GM19240 (cell line): Measurements from ENCODE around the gene NTSR1.

ENCODE experiments used
- DNase-seq: peaks from one replicate; pipeline ENCODE4 v3.0.0; 2011; ENCODE audit warnings: low spot score; ENCODE audit not compliant: insufficient read length

NTSR1 gene

DNA sequence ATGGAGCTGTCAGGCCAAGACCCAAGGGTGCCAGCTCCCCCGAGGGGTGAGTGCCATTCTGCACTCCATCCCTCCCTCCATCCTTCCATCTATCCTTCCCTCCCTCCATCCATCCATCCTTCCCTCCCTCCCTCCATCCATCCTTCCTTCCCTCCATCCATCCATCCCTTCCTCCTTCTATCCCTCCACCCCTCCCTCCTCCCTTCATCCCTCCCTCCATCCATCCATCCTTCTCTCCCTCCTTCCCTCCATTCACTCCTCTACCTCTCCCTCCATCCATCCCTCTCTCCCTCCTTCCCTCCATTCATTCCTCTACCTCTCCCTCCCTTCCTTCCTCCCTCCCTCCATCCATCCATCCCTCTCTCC, 46.3 kb downstream of the NTSR1 start:
- no peak for DNase-seq

DNA sequence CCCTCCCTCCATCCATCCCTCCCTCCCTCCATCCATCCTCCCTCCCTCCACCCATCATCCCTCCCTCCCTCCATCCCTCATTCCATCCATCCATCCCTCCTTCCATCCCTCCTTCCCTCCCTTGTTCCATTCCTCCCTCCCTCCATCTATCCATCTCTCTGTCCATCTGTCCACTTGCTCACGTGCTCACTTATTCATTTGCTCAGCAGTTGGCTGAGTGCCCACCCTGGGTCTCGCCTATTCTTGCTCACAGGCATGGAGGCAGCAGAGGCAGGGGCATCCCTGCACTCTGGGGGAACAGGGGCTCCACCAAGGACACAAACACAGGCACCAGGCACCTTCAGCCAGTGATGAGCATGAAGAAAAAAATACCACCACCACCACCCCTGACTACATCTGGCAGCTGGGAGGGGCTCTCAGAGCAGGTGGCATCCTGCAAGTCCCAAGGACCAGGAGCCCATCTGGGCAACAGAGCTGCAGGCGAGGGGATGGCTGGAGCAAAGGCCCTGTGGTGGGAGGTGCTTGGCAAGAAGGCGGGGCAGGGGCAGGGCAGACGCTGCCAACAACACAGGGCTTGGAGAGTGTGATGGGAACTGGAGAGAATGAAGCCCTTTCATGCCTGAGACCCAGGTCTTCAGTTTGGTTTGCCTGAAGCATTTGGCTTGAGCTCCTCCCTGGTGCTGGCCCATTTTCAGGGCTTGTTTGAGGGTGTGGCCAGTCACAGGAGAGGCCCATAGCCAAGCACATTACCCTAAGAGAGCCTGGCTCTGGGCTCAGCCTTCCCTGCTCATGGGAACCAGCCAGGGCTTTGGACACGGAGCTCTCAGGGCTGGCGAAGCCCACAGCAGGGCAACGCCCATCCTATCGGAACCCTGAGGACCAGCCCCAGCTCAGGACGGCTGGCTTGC, 47.4 kb downstream of the NTSR1 start:
- DNase-seq = no peak

DNA sequence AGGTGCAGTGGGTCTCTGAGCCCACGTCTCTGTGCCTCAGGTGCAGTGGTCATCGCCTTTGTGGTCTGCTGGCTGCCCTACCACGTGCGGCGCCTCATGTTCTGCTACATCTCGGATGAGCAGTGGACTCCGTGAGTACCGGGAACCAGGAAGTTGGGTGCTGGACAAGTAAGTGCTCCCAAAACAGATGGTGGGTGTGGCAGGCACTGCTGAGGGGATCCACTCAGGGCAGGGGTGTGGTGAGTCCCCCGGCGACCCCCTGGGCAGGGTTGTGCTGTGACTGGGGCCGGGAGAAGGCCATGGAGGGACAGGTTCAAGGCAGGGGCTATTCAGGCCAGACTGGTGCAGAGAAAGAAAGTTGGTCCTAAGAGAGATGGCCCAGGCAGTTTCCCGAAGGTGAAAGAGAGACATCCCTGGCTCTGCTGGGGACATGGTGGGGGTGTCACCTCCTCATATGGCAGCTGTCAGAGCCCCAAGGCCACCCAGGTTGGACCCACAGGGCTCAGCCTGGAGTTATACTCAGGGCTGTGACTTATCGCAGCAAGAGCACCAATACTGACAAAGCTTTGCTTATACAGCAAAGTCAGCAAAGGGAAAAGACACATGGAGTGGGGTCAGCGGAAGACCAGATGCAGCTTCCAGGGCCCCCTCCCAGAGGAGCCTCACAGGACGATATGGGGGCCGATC, 49.7 kb downstream of the NTSR1 start:
- no peak for DNase-seq

DNA sequence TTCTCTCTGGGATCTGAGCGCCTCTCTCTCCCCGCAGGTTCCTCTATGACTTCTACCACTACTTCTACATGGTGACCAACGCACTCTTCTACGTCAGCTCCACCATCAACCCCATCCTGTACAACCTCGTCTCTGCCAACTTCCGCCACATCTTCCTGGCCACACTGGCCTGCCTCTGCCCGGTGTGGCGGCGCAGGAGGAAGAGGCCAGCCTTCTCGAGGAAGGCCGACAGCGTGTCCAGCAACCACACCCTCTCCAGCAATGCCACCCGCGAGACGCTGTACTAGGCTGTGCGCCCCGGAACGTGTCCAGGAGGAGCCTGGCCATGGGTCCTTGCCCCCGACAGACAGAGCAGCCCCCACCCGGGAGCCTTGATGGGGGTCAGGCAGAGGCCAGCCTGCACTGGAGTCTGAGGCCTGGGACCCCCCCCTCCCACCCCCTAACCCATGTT, 51.4 kb downstream of the NTSR1 start:
- DNase-seq = no peak

DNA sequence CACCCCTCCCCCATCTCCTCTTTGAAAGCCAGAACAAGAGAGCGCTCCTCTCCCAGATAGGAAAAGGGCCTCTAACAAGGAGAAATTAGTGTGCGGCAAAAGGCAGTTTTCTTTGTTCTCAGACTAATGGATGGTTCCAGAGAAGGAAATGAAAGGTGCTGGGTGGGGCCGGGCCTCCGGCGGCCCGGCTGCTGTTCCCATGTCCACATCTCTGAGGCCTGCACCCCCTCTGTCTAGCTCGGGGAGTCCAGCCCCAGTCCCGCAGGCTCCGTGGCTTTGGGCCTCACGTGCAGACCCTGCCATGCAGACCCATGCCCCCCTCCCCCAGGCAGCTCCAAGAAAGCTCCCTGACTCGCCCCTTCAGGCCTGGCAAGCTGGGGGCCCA, 51.8 kb downstream of the NTSR1 start:
- no peak for DNase-seq

DNA sequence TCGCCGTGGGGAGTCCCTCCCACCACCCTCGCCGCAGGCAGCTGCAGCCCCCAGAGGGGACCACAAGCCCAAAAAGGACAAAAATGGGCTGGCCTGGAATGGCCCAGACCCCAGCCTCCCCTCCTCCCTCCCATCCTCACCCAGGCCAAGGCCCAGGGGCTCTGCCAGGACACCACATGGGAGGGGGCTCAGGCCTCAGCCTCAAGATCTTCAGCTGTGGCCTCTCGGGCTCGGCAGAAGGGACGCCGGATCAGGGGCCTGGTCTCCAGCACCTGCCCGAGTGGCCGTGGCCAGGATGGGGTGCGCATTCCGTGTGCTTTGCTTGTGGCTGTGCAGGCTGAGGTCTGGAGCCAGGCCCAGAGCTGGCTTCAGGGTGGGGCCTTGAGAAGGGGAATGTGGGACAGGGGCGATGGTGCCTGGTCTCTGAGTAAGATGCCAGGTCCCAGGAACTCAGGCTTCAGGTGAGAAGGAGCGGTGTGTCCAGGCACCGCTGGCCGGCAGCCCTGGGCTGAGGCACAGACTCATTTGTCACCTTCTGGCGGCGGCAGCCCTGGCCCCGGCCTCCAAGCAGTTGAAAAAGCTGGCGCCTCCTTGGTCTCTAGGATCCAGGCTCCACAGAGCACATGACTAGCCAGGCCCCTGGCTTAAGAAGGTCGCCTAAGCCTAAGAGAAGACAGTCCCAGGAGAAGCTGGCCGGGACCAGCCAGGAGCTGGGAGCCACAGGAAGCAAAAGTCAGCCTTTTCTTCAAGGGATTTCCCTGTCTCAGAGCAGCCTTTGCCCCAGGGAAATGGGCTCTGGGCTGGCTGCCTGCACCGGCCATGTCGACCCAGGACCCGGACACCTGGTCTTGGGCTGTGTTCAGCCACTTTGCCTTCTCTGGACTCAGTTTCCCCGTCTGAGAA, 52.5 kb downstream of the NTSR1 start:
- no peak for DNase-seq

DNA sequence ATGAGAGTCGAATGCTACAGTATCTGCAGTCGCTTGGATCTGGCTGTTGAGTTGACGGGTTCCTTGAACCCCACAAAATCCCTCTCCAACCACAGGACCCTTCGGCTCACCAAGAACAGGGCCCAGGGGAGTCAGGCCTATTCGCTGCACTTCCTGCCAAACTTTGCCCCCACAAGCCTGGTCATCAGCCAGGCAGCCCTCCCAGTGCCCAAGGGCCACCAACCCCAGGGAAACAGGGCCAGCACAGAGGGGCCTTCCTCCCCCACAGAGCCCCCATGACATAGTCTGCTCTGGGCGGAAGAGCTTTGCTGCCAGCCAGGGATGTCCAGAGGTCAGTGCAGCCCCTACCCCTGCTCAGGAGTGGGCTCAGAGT, 53.1 kb downstream of the NTSR1 start:
- no peak for DNase-seq

DNA sequence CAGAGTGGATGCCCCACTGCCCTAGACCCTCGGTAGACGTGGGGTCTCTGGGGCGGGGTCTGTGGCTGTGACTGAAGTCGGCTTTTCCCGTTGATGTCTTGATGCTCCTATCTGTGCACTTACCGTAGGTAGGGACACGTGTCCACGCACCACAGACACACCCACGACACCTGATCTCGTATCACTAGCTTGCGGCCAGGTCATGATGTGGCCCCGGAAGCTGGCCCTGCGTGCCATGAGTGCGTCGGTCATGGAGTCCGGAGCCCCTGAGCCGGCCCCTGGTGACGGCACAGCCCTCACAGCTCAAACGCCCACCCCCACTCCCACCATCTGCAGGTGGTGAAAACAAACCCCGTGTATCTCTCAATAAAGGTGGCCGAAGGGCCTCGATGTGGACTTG, 53.7 kb downstream of the NTSR1 start:
- DNase-seq = no peak

DNA sequence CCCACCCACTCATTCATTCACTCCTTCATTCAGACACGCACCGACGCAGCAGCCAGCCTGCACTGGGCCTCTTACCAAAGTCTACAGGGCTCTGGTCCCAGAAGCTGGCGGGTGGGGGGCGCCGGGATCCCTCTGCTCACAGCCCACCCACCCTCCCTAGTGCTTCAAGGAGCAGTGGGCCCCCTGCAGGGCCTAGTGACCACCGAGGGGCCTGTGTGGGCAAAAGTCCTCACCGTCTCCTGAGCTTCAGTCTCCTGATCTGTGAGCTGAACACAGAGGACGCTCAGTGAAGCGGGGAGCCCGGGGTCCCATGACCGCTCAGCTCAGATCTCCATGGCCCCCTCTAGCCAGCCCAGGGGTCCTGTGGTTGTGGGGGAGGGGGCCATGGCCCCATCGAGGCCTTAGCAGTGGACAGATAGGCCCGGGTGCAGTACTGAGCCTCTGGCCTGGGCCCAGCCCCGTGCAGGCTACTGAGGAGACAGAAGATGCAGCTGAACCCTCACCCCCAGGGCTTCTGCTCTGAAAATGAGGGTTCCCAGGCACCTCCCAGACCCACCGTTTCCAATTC, 54.2 kb downstream of the NTSR1 start:
- no peak for DNase-seq

DNA sequence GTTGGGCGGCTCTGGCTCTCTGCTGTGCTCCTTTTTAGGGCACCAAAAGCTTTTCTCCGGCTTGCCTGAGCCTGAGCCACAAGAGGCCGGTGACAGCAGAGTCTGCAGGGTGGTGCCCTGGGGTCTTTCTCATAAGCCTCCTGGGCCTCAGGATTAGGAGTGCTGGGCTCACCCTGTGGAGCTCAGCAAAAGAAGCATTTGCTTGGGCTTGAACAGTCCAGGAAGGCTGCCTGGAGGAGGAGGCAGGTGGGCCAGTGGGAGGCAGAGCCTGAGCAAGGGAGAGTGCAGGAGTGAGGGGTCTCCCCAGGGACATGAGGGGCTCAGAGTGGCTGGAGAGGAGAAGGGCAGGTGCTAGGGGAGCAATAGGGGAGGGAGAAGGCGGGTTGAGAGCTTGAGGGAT, 54.8 kb downstream of the NTSR1 start:
- no peak for DNase-seq

DNA sequence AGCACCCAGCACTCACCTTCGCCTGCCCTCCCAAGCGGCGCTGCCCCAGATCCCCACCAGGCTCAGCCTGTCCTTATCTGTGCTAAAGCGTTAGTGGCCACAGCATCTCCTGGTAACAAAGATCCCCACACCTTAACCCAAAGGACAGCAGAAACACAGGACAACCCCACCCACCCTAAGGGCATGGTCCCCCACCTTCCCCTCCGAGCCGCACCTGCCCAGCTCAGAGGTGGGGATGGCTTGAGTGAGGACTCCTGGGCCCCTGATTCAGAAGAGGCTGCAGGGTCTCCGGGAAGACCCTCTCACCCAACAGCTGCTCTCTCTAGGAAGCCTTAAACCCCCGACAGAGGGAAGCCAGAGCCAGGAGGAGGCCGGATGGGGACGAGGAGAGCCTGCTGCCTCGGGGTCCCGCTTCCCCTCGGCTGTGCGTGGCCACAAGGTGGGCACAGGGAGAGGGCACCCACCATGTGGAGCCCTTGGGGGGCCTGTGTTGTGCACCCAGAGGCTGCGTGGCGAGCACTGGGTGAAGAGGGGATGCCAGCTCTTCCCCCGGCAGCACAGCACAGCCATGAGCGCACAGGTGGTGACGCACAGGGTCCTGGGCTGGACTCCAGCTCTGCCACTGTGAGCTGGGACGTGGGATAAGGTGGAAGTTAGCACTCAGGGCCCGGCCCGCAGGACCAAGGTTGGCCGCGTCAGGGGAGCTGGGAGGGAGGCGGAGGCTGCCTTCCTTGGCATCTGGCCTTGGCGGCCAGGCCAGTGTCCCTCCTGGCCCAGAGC, 55.7 kb downstream of the NTSR1 start:
- no peak for DNase-seq

DNA sequence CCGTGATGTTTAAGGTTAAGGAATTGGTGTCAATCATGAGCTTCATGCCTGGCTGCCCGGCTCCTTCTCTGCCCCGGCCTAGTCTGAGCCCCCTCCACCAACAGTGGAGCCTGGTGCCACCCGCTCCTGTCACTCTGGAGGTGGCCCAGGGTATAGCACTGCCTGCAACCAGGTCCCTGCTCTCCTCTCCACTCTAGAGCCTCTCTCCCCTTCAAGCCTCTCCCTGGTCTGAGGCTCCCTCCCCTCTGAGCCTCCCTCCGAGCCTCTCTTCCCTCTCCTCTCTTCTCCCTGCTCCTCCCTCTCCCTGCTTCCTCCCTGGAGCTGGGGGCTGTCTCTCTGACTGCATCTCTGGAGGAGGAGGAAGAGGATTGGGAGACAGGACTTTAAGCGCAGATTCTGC, 56.4 kb downstream of the NTSR1 start:
- no peak for DNase-seq

DNA sequence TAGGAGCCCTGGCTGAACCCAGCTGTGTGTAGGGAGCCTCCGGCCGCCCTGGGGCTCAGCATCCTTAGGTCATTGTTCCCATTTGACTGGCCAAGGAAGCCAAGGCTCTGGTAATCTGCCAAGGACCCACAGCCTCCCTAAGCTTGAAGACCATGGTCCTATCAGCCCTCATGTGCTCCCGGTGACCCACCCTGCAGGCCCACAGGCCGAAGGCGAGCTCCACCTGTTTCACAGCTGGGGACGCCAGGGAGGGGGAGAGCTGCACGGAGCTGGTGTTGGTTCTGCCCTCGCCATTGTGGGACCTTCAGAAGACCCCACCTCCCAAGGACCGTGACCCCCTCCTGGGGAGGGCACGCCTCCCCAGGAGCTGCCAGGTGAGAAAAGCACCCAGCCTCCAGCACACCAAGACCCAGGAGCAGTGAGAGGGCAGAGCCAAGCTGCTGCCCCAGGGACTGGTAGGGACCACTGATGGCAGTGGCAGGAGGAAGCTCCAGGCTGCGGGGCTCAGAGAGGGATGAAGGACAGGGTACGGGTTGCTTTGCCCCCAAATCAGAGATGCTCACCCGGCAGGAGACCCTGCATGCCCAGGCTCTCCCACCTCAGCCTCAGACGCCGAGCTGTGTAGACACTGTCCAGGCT, 56.9 kb downstream of the NTSR1 start:
- DNase-seq = no peak

DNA sequence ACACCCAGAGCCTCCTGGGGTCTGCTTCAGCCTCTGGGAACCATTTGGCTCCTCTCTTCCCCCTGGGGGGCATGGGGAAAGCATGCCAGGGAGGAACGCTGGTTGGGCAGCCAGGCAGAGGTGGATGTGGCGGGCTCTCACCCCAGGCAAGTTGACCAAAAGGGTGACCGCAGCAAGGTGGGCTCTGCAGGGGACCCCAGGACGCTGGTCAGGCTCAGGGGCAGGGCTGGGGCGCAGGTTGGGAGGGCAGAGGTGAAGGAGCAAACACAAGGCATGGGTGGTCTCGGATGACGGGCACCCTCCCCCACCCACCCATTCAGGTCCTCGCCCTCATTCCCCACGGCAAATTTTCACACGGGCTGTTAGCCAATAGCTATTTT, 57.4 kb downstream of the NTSR1 start:
- no peak for DNase-seq

DNA sequence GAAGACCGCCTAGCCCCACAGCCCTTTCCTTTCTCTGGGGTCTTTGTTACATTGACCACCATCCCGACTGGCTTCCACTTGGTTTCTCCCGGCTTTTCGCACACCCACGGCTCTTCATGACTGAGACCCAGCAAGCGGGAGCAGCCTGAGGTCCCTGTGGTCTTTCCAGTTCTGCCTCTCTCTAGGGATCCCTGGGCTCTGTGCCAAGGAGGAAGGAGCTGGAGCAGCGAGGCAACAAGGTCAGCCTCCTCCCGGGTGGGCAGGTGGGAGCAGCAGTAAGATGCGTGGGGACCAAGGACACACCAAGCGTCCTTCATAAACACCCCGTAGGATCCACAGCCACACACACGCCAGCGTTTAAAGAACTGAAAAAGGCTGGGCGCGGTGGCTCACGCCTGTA, 58.1 kb downstream of the NTSR1 start:
- DNase-seq = no peak

DNA sequence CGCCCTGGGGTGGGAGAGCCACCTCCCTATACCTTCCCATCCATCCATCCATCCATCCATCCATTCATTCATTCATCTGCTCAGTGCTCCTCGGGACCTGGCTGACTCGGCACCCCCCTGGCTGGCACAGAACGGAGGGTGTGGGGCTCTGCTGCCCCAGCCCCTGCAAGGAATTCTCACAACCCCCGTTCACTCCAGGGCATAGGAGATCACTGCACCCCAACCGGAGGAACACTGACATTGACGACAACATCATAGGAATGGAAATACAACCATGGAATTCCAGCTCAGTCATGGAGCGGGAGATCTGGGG, 59.6 kb downstream of the NTSR1 start:
- DNase-seq = no peak

DNA sequence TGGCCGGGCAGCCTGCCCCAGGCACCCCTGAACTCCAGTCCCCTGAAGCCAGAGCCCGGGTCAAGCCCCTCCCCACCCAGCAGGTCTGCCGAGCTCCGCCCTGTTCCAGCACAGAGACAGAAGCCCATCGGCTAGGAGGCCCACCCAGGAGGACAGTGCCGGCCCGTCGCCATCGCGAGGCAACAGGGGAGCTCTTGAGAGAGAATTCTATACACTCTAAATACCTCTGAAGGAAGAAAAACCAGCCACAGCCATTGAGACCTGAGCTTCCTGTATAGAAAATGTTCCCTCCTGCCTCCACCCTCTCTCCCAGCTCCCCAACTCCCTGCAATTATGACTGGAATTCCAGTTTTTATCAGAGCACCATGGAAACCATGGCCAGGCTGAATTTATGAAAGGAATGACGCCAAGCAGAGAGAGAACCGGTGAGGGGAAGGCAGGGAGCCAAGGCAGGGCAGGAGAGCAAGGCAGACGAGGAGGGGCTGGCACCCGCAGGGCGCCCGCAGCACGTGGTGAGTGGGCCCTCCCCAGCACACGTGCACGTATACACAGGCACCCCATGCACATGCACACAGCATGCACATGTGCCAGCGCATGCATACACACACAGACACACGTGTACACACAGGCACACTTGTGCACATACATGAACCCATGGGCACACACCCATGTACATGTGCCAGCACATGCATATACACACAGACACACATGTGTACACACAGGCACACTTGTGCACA, 60.1 kb downstream of the NTSR1 start:
- DNase-seq = no peak

DNA sequence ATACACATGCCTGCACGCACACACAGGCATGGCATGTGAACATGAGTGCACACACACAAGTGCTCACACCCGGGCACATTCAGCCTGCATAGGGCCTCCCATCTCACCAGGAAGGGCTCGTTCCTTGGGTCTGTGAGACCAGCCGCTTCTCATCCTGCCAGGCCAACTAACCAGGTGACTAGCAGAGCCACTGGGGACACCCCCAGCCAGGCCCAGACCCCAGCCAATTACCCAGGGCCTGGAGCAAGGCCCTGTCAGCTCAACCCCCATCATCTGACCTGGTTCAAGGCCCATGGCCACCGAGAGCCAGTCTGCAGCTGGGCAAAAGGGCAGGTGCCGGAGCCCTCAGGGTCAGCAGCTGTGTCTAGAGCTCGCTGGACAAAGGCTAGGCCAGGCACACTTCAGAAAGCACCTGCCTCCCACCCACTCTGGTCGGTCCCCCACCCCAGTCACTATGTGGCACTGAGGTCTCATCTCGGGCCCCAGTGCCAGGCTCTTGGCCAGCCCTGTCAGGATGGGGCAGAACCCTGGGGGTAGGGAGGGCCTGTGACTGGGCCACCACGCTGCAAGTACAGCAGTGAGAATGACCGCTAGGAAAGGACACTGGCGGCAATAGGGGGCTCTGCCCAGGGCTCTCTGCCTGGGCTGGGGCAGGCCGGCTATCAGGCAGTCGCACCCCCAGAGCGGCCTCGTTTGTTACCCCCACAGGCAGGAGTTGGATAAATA, 60.9 kb downstream of the NTSR1 start:
- no peak for DNase-seq
